Activated CD4-positive, CD25-positive, alpha-beta regulatory T cell treated with anti-CD3 and anti-CD28 coated beads, Interleukin-2, amount 50 U/mL, for 16 hours (primary cell): Measurements from ENCODE around the gene BPIFB6.

Source experiments
- DNase-seq: peaks from one replicate; pipeline ENCODE4 v3.0.0-alpha.2; 2020; ENCODE audit warnings: low read depth, low spot score

BPIFB6 gene

DNA sequence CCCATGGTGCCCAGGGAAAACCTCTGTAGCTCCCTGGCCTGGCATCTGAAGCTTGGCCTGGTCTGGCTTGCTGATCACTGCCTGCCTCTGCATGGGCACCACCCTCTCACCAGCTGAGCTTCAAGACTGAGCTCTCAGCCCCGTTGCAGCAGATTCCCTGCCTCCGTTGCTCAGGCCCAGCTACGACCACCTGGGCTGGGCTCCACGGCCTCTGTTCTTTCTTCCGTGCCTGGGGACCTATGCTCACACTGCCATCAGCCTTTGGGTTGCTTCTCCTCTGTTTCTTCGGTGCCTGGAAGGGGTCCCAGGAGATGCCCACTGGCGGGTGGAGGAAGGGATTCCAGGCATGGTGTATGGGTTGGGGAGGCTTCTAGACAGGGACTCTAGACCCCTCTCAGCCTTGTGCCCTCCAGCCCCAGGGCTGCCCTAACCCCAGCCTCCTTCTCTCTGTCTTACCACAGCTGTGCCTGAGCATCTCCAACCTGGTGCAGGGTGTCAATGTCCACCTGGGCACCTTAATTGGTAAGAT lies 14.8 kb upstream of the BPIFB6 start:
- DNase-seq = no peak

- no peak for DNase-seq
Measured at GRCh38 chr20:33017542-33017941, 13.9 kb upstream of the BPIFB6 start.

- DNase-seq = no peak
Measured at GRCh38 chr20:33018169-33018931, 13.1 kb upstream of the BPIFB6 start.

DNA sequence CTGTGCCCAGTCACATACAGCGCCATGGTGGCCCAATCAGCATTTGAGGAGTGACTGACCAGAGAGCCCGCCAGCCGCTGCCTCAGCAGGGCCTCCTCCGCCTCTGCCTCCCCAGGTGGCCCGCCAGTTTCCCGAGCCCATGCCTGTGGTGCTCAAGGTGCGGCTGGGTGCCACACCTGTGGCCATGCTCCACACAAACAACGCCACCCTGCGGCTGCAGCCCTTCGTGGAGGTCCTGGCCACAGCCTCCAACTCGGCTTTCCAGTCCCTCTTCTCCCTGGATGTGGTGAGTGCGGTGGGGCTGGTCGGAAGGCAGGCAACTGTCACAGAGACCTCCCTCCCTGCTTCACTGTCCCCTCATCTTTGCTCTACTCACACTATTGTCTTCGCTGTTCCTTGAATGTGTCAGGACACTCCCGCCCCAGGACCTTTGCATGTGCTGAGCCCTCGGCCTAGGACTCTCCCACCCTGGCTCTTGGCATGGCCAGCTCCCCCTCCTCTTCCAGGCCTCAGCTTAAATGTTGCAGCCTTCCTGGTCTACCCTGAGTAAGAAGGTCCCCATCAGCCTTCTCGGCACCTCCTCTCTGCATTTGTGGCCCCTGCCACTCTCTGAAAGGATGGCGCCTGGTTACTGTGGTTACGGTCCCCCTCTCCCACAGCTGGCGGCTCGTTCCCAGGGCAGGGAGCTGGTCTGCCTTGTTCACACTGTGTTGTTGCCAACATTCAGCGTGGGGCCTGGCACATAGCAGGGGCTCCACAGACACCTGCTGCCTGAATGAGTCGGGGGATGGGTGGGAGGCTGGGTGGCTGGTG lies 11.8 kb upstream of the BPIFB6 start:
- DNase-seq = no peak

GRCh38 chr20:33020278-33021161 lies 10.9 kb upstream of the BPIFB6 start:
- no peak for DNase-seq

DNA sequence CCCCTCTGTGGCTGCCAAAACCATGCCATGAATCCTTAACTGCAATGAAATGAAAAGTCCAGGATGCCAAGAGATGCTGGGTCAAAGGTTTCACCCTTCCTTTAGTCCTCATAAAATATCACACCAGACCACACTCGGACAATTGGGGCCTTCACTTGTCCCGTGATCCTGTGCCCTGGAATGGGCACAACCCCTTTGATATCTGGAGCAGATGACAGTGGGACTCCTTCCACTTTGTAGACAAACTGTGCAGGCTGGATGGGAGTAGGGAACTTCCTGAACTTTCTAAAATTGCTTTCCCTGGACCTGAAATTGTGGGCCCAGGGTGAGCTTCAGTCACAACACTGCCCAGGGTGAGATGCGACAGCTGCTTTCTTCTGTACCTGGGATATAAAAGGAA lies 9.6 kb upstream of the BPIFB6 start:
- no peak for DNase-seq

DNA sequence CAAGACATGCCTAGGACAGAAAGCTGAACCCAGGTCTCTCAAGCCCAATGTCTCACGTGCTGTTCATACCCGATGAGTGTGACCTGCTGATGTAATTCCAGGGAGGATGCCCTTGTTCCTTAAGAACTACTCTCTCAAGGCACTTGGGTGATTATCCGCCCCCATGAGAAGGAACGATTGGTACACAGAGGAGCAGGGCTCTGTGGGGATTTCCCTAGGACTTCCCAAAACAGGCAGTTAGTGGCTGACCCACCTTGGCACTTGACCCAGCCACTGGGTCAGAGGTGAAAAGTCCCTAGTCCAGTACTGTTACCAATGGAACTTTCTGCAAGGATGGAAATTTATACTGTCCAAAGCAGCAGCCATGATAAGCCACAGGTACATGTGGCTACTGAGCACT lies 9.2 kb upstream of the BPIFB6 start:
- DNase-seq = no peak

DNA sequence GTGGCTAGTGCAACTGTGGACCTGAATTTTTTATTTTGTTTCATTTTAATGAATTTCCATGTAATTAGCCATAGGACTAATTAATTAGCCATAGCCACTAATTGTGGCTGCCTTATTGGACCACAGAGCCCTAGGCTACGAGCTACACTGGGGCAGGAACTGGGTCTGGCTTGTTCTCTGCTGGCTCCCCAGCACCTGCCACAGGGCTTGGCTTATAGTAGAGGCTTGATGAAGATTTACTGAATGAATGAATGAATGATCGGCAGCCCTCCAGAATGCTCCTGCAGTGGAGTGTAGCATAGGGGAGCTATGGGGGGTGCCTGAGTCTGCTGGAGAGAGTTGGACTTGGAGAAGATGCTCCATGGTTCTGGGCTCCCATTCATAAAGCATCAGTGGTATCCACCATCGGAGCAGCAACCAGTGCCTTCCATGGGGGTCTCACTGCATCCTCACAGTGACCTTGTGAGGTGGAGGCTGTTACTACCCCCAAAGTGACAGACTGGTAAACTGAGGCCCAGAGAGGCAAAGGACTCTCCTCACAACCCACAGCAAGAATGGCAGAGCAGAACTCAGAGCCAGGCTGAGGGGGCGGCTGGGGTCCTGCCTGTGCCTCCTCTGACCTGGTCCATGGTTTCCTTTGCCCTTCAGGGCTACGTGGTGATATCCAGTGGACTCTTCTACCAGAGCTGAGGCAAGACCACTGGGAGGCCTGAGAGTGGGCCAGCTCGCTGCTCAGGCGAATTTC lies 8.6 kb upstream of the BPIFB6 start:
- no peak for DNase-seq

- no peak for DNase-seq
Measured at GRCh38 chr20:33023439-33024242, 7.8 kb upstream of the BPIFB6 start.

GRCh38 chr20:33024243-33024560 lies 7.2 kb upstream of the BPIFB6 start:
- no peak for DNase-seq

GRCh38 chr20:33024609-33025317 lies 6.7 kb upstream of the BPIFB6 start:
- no peak for DNase-seq

DNA sequence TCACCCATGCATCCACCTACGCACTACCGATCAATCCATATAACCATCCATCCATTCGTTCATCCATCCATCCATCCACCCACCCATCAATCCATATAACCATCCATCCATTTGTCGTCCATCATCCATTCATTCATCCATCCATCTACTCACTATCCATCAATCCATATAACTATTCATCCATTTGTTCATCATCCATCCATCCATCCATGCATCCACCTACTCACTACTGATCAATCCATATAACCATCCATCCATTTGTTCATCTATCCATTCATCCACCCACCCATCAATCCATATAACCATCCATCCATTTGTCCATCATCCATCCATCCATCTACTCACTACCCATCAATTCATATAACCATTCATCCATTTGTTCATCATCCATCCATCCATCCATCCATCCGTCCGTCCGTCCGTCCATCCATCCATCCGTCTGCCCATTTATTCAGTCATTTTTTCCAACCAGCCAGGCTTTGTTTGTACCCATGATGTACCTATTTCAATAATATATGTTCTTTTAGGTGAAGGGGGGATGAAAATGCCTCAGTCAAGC lies 6.1 kb upstream of the BPIFB6 start:
- DNase-seq = no peak

GRCh38 chr20:33026072-33026778 lies 5.2 kb upstream of the BPIFB6 start:
- no peak for DNase-seq

GRCh38 chr20:33026779-33027759 lies 4.4 kb upstream of the BPIFB6 start:
- DNase-seq = no peak

DNA sequence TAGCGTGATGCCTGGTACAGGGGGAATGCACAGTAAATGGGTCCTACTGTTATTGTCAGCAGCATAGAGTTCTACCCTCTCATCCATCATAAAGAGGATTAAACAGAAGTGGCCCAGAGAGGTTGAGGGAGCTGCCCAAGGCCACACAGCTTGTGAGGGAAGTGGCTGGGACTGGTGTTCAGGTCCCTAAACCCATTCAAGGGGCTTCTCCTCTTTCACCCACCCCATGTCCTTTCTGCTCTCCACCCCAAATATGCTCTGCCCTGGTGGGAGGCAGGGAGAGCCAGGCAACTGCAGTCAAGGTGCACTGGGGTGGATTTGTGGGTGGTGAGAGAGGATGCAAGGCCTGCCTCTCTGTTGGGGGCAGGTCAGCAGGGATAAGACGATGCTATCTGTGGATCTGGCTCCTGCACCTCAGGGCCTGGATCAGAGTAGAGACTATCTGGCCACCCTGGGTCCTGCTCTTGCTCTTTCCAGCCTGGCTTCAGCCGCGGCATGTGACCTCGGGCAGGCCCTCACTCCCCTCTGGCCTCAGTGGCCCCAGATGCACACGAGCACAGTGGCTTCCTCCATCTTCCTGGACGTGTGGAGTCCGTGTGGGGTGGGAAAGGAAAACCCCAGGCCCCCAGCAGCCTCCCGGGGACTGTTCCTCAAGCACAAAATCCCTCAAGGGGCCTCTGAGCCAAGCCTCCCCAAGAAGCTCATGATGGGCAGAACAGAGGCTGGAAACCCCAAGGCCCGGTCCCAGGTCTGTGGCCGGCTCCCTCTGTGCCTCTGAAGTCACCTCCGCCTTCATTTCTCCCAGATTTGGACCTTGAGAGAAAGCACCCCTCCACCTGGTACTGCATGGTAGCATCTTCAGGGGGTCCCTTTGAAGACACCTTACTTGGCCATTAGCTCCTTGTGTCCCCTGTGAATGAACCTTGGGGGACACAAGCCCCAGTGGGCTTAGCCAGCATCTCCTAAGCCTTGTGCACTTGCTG lies 3.4 kb upstream of the BPIFB6 start:
- no peak for DNase-seq

- no peak for DNase-seq
Measured at GRCh38 chr20:33028875-33029274, 2.6 kb upstream of the BPIFB6 start.
